ENCODE data around the gene PLEK.

DNA sequence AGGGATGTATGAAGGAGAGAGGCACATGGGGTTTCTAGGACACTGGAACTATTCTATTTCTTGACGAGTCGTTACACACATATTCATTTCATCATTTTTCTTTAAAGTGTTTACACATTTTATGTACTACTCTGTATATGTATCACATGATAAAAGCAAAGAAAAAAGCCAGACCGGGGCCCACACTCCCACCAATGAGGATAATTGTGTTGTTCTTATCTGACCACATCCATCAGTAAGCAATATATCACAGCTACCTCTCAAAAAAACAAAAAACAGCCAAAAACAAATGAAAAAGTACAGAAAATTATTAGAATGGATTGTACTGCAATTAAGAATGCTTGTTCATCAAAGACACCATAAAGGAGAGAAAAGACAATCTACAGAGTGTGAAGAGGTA lies 31.2 kb upstream of the PLEK start:
- TF ChIP-seq EP300 (IDR thresholded peaks at IDR 0.05) (no peak), POLR2AphosphoS5 (IDR thresholded peaks at IDR 0.05) (no peak), POLR2A (IDR thresholded peaks at IDR 0.05) (no peak)

All from sigmoid colon (tissue), 4 donors.